H1 (cell line): Measurements from ENCODE around the gene OR2T33. TPM values are rescaled to one million over a fixed set of nuclear protein-coding genes. Genes with fewer than 3 reads are reported as not detected.

Source experiments
- CTCF ChIA-PET: fragments of 300-600 bp; sonication (Branson Sonifier 250); formaldehyde crosslinking; loops from one replicate; lab custom pipeline; 2021; ENCODE audit not compliant: partially characterized antibody; lab: Charles Lee
- POLR2A ChIA-PET: fragments of 300-600 bp; sonication (Branson Sonifier 250); formaldehyde crosslinking; loops from one replicate; lab custom pipeline; 2021; ENCODE audit warnings: inconsistent platforms; ENCODE audit not compliant: partially characterized antibody; lab: Charles Lee
- DNase-seq, 2 experiments: peaks; one replicate each; pipeline versions ENCODE4 v3.0.0 to v3.0.0-alpha.2; 2010 to 2022; ENCODE audit warnings: low spot score in 2 of 2, low read depth in 1 of 2, mixed read lengths in 1 of 2
- FAIRE-seq: peaks from 2 replicates; lab custom pipeline; 2011; peaks lifted over from hg19 to GRCh38; lab: Jason Lieb, UNC
- H2AFZ ChIP-seq: 2 replicates; pipeline ENCODE4 v1.8.1; 2012; ENCODE audit warnings: low read length, inconsistent platforms
- H2AK5ac ChIP-seq: 2 replicates; pipeline ENCODE4 v1.6.1; 2013; ENCODE audit warnings: low read depth, low read length
- H2BK120ac ChIP-seq: replicated peaks from 2 replicates; pipeline ENCODE3; 2013; ENCODE audit warnings: low read depth, low read length, inconsistent platforms
- H2BK12ac ChIP-seq: 2 replicates; pipeline ENCODE4 v1.6.1; 2013; ENCODE audit warnings: low read depth, low read length
- H2BK15ac ChIP-seq: 2 replicates; pipeline ENCODE4 v1.6.1; 2013; ENCODE audit warnings: low read length
- H2BK20ac ChIP-seq: 2 replicates; pipeline ENCODE4 v1.6.1; 2013; ENCODE audit warnings: low read length
- H2BK5ac ChIP-seq: 2 replicates; pipeline ENCODE4 v1.6.1; 2013; ENCODE audit warnings: low read depth, low read length
- H3K14ac ChIP-seq: 2 replicates; pipeline ENCODE4 v1.6.1; 2013; ENCODE audit warnings: inconsistent platforms; ENCODE audit not compliant: insufficient read length
- H3K18ac ChIP-seq: 2 replicates; pipeline ENCODE4 v1.6.1; 2013; ENCODE audit warnings: low read length; ENCODE audit errors: extremely low read depth
- H3K23ac ChIP-seq: 2 replicates; pipeline ENCODE4 v1.6.1; 2013; ENCODE audit warnings: inconsistent platforms; ENCODE audit not compliant: insufficient read length
- H3K23me2 ChIP-seq: 2 replicates; pipeline ENCODE4 v1.6.1; 2013; ENCODE audit warnings: low read depth, low read length
- H3K27ac ChIP-seq: 2 replicates; pipeline ENCODE4 v1.6.1; 2011; ENCODE audit warnings: low read depth, low read length, inconsistent platforms
- H3K27me3 ChIP-seq, 4 experiments: replicated peaks in 1 of 4; 1 replicate in 1 of 4; 2 replicates in 3 of 4; pipeline versions ENCODE4 v1.6.1 to v1.8.1; 2011 to 2013; ENCODE audit warnings: low read length in 3 of 4, mild to moderate bottlenecking in 3 of 4, inconsistent platforms in 2 of 4, mixed read lengths in 2 of 4, moderate library complexity in 1 of 4; ENCODE audit not compliant: control insufficient read depth in 3 of 4, insufficient read depth in 3 of 4; ENCODE audit errors: extremely low read depth in 1 of 4
- H3K36me3 ChIP-seq, 4 experiments: 2 replicates each; pipeline versions ENCODE4 v1.6.1 to v1.8.1; 2011 to 2013; ENCODE audit warnings: mild to moderate bottlenecking in 4 of 4, low read length in 3 of 4, moderate library complexity in 2 of 4, control low read depth in 1 of 4, inconsistent platforms in 1 of 4; ENCODE audit not compliant: insufficient read depth in 4 of 4, control insufficient read depth in 2 of 4
- H3K4ac ChIP-seq: replicated peaks from 2 replicates; pipeline ENCODE3; 2013; ENCODE audit warnings: low read length, low read depth, mixed read lengths, inconsistent platforms; ENCODE audit not compliant: insufficient read length
- H3K4me1 ChIP-seq, 4 experiments: replicated peaks in 1 of 4; 1 replicate in 1 of 4; 2 replicates in 3 of 4; pipeline versions ENCODE4 v1.6.1 to v1.8.1; 2011 to 2013; ENCODE audit warnings: low read length in 3 of 4, inconsistent platforms in 2 of 4, mixed read lengths in 1 of 4; ENCODE audit not compliant: insufficient read depth in 4 of 4, control insufficient read depth in 3 of 4
- H3K4me2 ChIP-seq, 2 experiments: 2 replicates each; pipeline versions ENCODE4 v1.6.1 to v1.8.1; 2011 to 2013; ENCODE audit warnings: low read depth in 2 of 2, low read length in 2 of 2, control low read depth in 1 of 2, inconsistent platforms in 1 of 2, mild to moderate bottlenecking in 1 of 2; ENCODE audit not compliant: insufficient read depth in 1 of 2
- H3K4me3 ChIP-seq, 4 experiments: fragments of 200-600, 300-600 bp in 1 of 4; sonication (generic), shearing (Covaris generic), sonication (Bioruptor Twin) in 1 of 4; 2 replicates each; pipeline versions ENCODE4 v1.5.1 to v1.8.1; 2011 to 2016; ENCODE audit warnings: low read length in 4 of 4, low read depth in 3 of 4, control low read depth in 2 of 4, inconsistent platforms in 2 of 4, mild to moderate bottlenecking in 2 of 4, mixed read lengths in 1 of 4, moderate library complexity in 1 of 4; ENCODE audit not compliant: insufficient read depth in 2 of 4; ENCODE audit errors: extremely low read depth in 1 of 4
- H3K56ac ChIP-seq: replicated peaks from 2 replicates; pipeline ENCODE3; 2013; ENCODE audit warnings: low read depth, mild to moderate bottlenecking, mixed read lengths, low read length, inconsistent platforms; ENCODE audit not compliant: insufficient read length
- H3K79me1 ChIP-seq: 2 replicates; pipeline ENCODE4 v1.6.1; 2013; ENCODE audit warnings: low read depth, low read length, control low read depth
- H3K79me2 ChIP-seq, 2 experiments: 2 replicates each; pipeline versions ENCODE4 v1.6.1 to v1.8.1; 2012 to 2013; ENCODE audit warnings: low read length in 2 of 2, mild to moderate bottlenecking in 2 of 2, inconsistent platforms in 1 of 2; ENCODE audit not compliant: insufficient read depth in 2 of 2, control insufficient read depth in 1 of 2
- H3K9ac ChIP-seq, 4 experiments: replicated peaks in 1 of 4; 1 replicate in 1 of 4; 2 replicates in 3 of 4; pipeline versions ENCODE4 v1.6.1 to v1.8.1; 2011 to 2013; ENCODE audit warnings: low read depth in 3 of 4, low read length in 3 of 4, control low read depth in 2 of 4, mild to moderate bottlenecking in 2 of 4, moderate library complexity in 2 of 4, inconsistent platforms in 1 of 4; ENCODE audit errors: extremely low read depth in 1 of 4
- H3K9me3 ChIP-seq, 2 experiments: 2 replicates each; pipeline versions ENCODE4 v1.6.1 to v1.8.1; 2012 to 2013; ENCODE audit warnings: mild to moderate bottlenecking in 2 of 2, moderate library complexity in 2 of 2, control low read depth in 1 of 2, inconsistent platforms in 1 of 2, low read depth in 1 of 2, low read length in 1 of 2, mixed read lengths in 1 of 2; ENCODE audit not compliant: insufficient read depth in 2 of 2
- H4K20me1 ChIP-seq, 2 experiments: replicated peaks in 1 of 2; 2 replicates each; pipeline versions ENCODE3 to v1.8.1; 2011 to 2013; ENCODE audit warnings: inconsistent platforms in 2 of 2, low read length in 2 of 2, mild to moderate bottlenecking in 1 of 2; ENCODE audit not compliant: insufficient read depth in 2 of 2, control insufficient read depth in 1 of 2
- H4K5ac ChIP-seq: 2 replicates; pipeline ENCODE4 v1.6.1; 2013; ENCODE audit warnings: low read length, low read depth, mixed read lengths, inconsistent platforms; ENCODE audit not compliant: insufficient read length
- H4K8ac ChIP-seq: 2 replicates; pipeline ENCODE4 v1.8.0; 2013; ENCODE audit warnings: mild to moderate bottlenecking, moderate library complexity, low read length, inconsistent platforms; ENCODE audit not compliant: insufficient read depth; ENCODE audit errors: extremely low read depth
- H4K91ac ChIP-seq: replicated peaks from 2 replicates; pipeline ENCODE3; 2013; ENCODE audit warnings: low read length, mixed read lengths, inconsistent platforms; ENCODE audit not compliant: insufficient read length
- CEBPB ChIP-seq: IDR thresholded peaks from 2 replicates; pipeline ENCODE4 v1.6.1; 2012; ENCODE audit warnings: low read depth, low read length
- EP300 ChIP-seq, 2 experiments: IDR thresholded peaks; 1 replicate in 1 of 2; 2 replicates in 1 of 2; pipeline ENCODE4 v1.6.1; 2011 to 2012; ENCODE audit warnings: low read depth in 2 of 2, low read length in 2 of 2, mild to moderate bottlenecking in 2 of 2, borderline replicate concordance in 1 of 2, inconsistent platforms in 1 of 2, moderate library complexity in 1 of 2
- EZH2 ChIP-seq: fragments of 200-600 bp; sonication (generic); IDR thresholded peaks from 2 replicates; pipeline ENCODE4 v1.7.1; 2012; ENCODE audit warnings: low read depth, mild to moderate bottlenecking, moderate library complexity, low read length, inconsistent platforms; ENCODE audit not compliant: severe bottlenecking
- FOSL1 ChIP-seq: IDR thresholded peaks from 2 replicates; pipeline ENCODE4 v1.6.1; 2011; ENCODE audit warnings: mild to moderate bottlenecking, low read depth, low read length, moderate library complexity; ENCODE audit not compliant: insufficient read depth
- GABPA ChIP-seq: IDR thresholded peaks from 2 replicates; pipeline ENCODE4 v1.6.1; 2011; ENCODE audit warnings: mild to moderate bottlenecking, low read length, moderate library complexity, borderline replicate concordance; ENCODE audit not compliant: insufficient read depth
- JUN ChIP-seq: IDR thresholded peaks from 2 replicates; pipeline ENCODE4 v1.6.1; 2011; ENCODE audit warnings: low read depth, mild to moderate bottlenecking, improper control_type of control experiment, low read length
- MAFK ChIP-seq: IDR thresholded peaks from 2 replicates; pipeline ENCODE4 v1.6.1; 2012; ENCODE audit warnings: low read depth, mild to moderate bottlenecking, improper control_type of control experiment, low read length
- PHF8 ChIP-seq: fragments of 200-600 bp; sonication (generic); conservative IDR thresholded peaks from 2 replicates; pipeline ENCODE4 v1.7.1; 2012; ENCODE audit warnings: low read depth, mild to moderate bottlenecking, inconsistent platforms, low read length, moderate library complexity
- POLR2A ChIP-seq, 2 experiments: IDR thresholded peaks; 1 replicate in 1 of 2; 2 replicates in 1 of 2; pipeline ENCODE4 v1.6.1; 2011; ENCODE audit warnings: low read depth in 2 of 2, low read length in 2 of 2, mild to moderate bottlenecking in 2 of 2; ENCODE audit errors: control extremely low read depth in 1 of 2
- POLR2AphosphoS5 ChIP-seq: IDR thresholded peaks from 2 replicates; pipeline ENCODE4 v1.6.1; 2011; ENCODE audit warnings: low read depth, low read length
- RBBP5 ChIP-seq: IDR thresholded peaks from 2 replicates; pipeline ENCODE4 v1.7.1; 2012; ENCODE audit warnings: low read depth, mild to moderate bottlenecking, inconsistent platforms, low read length, moderate library complexity, borderline replicate concordance
- SP1 ChIP-seq: IDR thresholded peaks from 2 replicates; pipeline ENCODE4 v1.6.1; 2011; ENCODE audit warnings: low read depth, low read length
- TAF1 ChIP-seq: IDR thresholded peaks from 2 replicates; pipeline ENCODE4 v1.6.1; 2011; ENCODE audit warnings: mild to moderate bottlenecking, low read depth, low read length
- TBP ChIP-seq: IDR thresholded peaks from 2 replicates; pipeline ENCODE4 v1.6.1; 2011; ENCODE audit warnings: low read depth, low read length, improper control_type of control experiment
- WGBS, 2 experiments: shearing (Covaris generic) in 1 of 2; methylation state at CpG; one replicate each; pipeline versions ENCODE4 v1.1.6 to v1.1.7; 2013 to 2015; ENCODE audit warnings: low lambda C conversion rate in 2 of 2, mixed read lengths in 2 of 2, inconsistent platforms in 1 of 2, low coverage in 1 of 2, missing lambda C conversion rate in 1 of 2; ENCODE audit not compliant: insufficient replicate concordance in 2 of 2, insufficient coverage in 1 of 2, insufficient read length in 1 of 2; ENCODE audit errors: extremely low coverage in 1 of 2, missing lambda C conversion rate in 1 of 2; 5-methylcytosine and 5-hydroxymethylcytosine counted together
- polyA plus RNA-seq, 7 experiments: library from polyadenylated mRNA; depleted of rRNA in 3 of 7; stranded (reverse) in 5 of 7; unstranded in 2 of 7; fragments of >200 nt in 5 of 7; fragments of 200-250 nt in 2 of 7; gene quantifications; 1 replicate in 5 of 7; 2 replicates in 1 of 7; 4 replicates in 1 of 7; pipeline versions ENCODE4 v1.2.1 to v1.2.3, GENCODE V29; 2011 to 2013; ENCODE audit warnings: missing spikeins in 2 of 7, mixed read lengths in 2 of 7
- total RNA-seq: library from RNA; stranded (reverse); fragmentation: NEBNext Ultra II Directional; extraction: Animal tissue kit (Norgen Biotek cat#: 25700); gene quantifications from 2 replicates; pipeline ENCODE4 v1.2.1, GENCODE V29; 2021

The OR2T33 gene
- total and polyA plus RNA-seq, 2 of the 8 experiments (the other 6 are each of a cell fraction or from before 2014, with no cell fraction given): not detected

- H3K9me3 ChIP-seq: peaks cover 50 to 62% of the 10 kb centered on the region in 2 experiments
Observed at GRCh38 chr1:248316796-248317195, 39.0 kb upstream of the OR2T33 start.

More at GRCh38 chr1:248316796-248317195, 39.0 kb upstream of the OR2T33 start:
- no peak overlapping the region for H3K4me3 ChIP-seq
- no peak overlapping the region for H2BK20ac ChIP-seq
- H2BK12ac ChIP-seq: no peak overlapping the region
- H3K36me3 ChIP-seq: no peaks in the 10 kb centered on the region
- no peak overlapping the region for H3K27ac ChIP-seq
- no peak overlapping the region for H2BK15ac ChIP-seq
- H2BK5ac ChIP-seq: no peak overlapping the region
- no peak overlapping the region for H3K4ac ChIP-seq
- no peaks in the 10 kb centered on the region for H3K4me1 ChIP-seq
- no peaks in the 10 kb centered on the region for H4K20me1 ChIP-seq
- DNase-seq (no peak), FAIRE-seq (no peak)
- no peak overlapping the region for H2BK120ac ChIP-seq
- no peak overlapping the region for H4K8ac ChIP-seq
- no peaks in the 10 kb centered on the region for H3K79me1 ChIP-seq
- WGBS, 2 experiments: 86% methylated on average over 11 of the region's 11 CpGs; no CpG with 5 or more reads in 1 of the 2 experiments
- ChIA-PET CTCF (no interaction called here), POLR2A (no interaction called here)
- H3K9ac ChIP-seq: no peak overlapping the region
- H3K79me2 ChIP-seq: no peaks in the 10 kb centered on the region
- H3K14ac ChIP-seq: no peak overlapping the region
- no peaks in the 10 kb centered on the region for H3K27me3 ChIP-seq
- H2AK5ac ChIP-seq: no peak overlapping the region
- H3K4me2 ChIP-seq: no peak overlapping the region
- H3K56ac ChIP-seq: no peak overlapping the region
- TF ChIP-seq POLR2AphosphoS5: no peak
- TF ChIP-seq EP300 (IDR thresholded peaks at IDR 0.05; ENCODE audit: borderline replicate concordance in 1 of 2, low read depth in 2 of 2, low read length in 2 of 2): no peak
- TF ChIP-seq MAFK: no peak
- no peak for TF ChIP-seq SP1
- TF ChIP-seq GABPA: no peak
- no peak for TF ChIP-seq PHF8
- no peak for TF ChIP-seq RBBP5
- no peak for TF ChIP-seq CEBPB
- no peak for TF ChIP-seq TAF1
- TF ChIP-seq TBP: no peak
- TF ChIP-seq FOSL1: no peak
- no peak for TF ChIP-seq POLR2A (IDR thresholded peaks at IDR 0.05; ENCODE audit: control extremely low read depth in 1 of 2, low read depth in 2 of 2, low read length in 2 of 2)
- no peak for TF ChIP-seq EZH2
- TF ChIP-seq JUN: no peak
- H3K23ac ChIP-seq: no peak overlapping the region
- H4K91ac ChIP-seq: no peak overlapping the region
- H4K5ac ChIP-seq: no peak overlapping the region
- no peak overlapping the region for H2AFZ ChIP-seq
- H3K18ac ChIP-seq: no peak overlapping the region
- no peaks in the 10 kb centered on the region for H3K23me2 ChIP-seq
